Gastrocnemius medialis (tissue), 4 donors: Measurements from ENCODE around the gene SFMBT2.

Source experiments
- CTCF ChIP-seq, 5 experiments: fragments of 450-650 bp in 3 of 5; fragments of 200-600 bp in 2 of 5; sonication (generic) in 2 of 5; IDR thresholded peaks in 4 of 5; conservative IDR thresholded peaks in 1 of 5; 1 replicate in 4 of 5; 2 replicates in 1 of 5; pipeline ENCODE4 v1.5.1; 2016 to 2019; ENCODE audit warnings: antibody characterized with exemption in 5 of 5, mild to moderate bottlenecking in 3 of 5, moderate library complexity in 3 of 5
- POLR2A ChIP-seq, 2 donors: fragments of 450-650 bp; IDR thresholded peaks; one replicate each; pipeline ENCODE4 v1.6.1; 2017; ENCODE audit warnings: antibody characterized with exemption in 2 of 2, mild to moderate bottlenecking in 2 of 2, moderate library complexity in 2 of 2

GRCh38 chr10:7304110-7304509 lies 106.7 kb downstream of the SFMBT2 start:
- no peak for TF ChIP-seq POLR2A (IDR thresholded peaks at IDR 0.05)
- no peak for TF ChIP-seq CTCF (IDR thresholded peaks at IDR 0.05 in 4 of 5, conservative IDR thresholded peaks at IDR 0.05 in 1 of 5)
